Liver (tissue), 9 donors: ENCODE results near the gene ATRX. TPM values are rescaled to one million over a fixed set of nuclear protein-coding genes. Genes with fewer than 3 reads are reported as not detected.
A peak's percentile ranks its signal among the peaks of the same experiment; 100 is the strongest.

Experiments used
- DNase-seq: peaks from one replicate; pipeline ENCODE4 v3.0.0-alpha.2; 2017; ENCODE audit warnings: low spot score
- H3K27ac ChIP-seq, 2 donors: one replicate each; pipeline ENCODE4 v1.7.0; 2013; ENCODE audit warnings: inconsistent platforms in 2 of 2, low read length in 2 of 2, control low read depth in 1 of 2, low read depth in 1 of 2, mild to moderate bottlenecking in 1 of 2
- H3K27me3 ChIP-seq, 4 donors: one replicate each; pipeline versions ENCODE4 v1.6.1 to v1.7.0; 2013; ENCODE audit warnings: low read length in 3 of 4, inconsistent platforms in 1 of 4, mild to moderate bottlenecking in 1 of 4, moderate library complexity in 1 of 4; ENCODE audit not compliant: control insufficient read depth in 4 of 4, insufficient read depth in 4 of 4
- H3K36me3 ChIP-seq, 4 donors: one replicate each; pipeline versions ENCODE4 v1.6.1 to v1.7.0; 2013; ENCODE audit warnings: low read length in 3 of 4, mild to moderate bottlenecking in 3 of 4, low read depth in 1 of 4, moderate library complexity in 1 of 4; ENCODE audit not compliant: control insufficient read depth in 4 of 4, insufficient read depth in 3 of 4
- H3K4me1 ChIP-seq, 4 donors: one replicate each; pipeline versions ENCODE4 v1.6.1 to v1.7.0; 2013; ENCODE audit warnings: low read length in 3 of 4, mild to moderate bottlenecking in 3 of 4, moderate library complexity in 1 of 4; ENCODE audit not compliant: control insufficient read depth in 4 of 4, insufficient read depth in 4 of 4
- H3K4me3 ChIP-seq, 3 donors: one replicate each; pipeline versions ENCODE4 v1.6.1 to v1.7.0; 2013; ENCODE audit warnings: low read length in 3 of 3, control low read depth in 1 of 3, low read depth in 1 of 3, mild to moderate bottlenecking in 1 of 3
- H3K9ac ChIP-seq, 2 donors: one replicate each; pipeline ENCODE4 v1.7.0; 2013; ENCODE audit warnings: low read length in 2 of 2, mild to moderate bottlenecking in 2 of 2, moderate library complexity in 2 of 2, control low read depth in 1 of 2, low read depth in 1 of 2
- H3K9me3 ChIP-seq, 4 donors: one replicate each; pipeline versions ENCODE4 v1.6.1 to v1.7.0; 2013; ENCODE audit warnings: low read length in 3 of 4; ENCODE audit not compliant: control insufficient read depth in 4 of 4
- CTCF ChIP-seq: fragments of 150-350 bp; IDR thresholded peaks from 2 replicates; pipeline ENCODE4 v1.5.1; 2017; ENCODE audit warnings: improper control_type of control experiment, low read depth, low read length; ENCODE audit not compliant: missing input control
- FOXA1 ChIP-seq: IDR thresholded peaks from 2 replicates; pipeline ENCODE4 v1.6.1; 2016; ENCODE audit warnings: antibody characterized with exemption
- FOXA2 ChIP-seq: IDR thresholded peaks from 2 replicates; pipeline ENCODE4 v1.6.1; 2016; ENCODE audit warnings: antibody characterized with exemption
- GABPA ChIP-seq, 2 donors: IDR thresholded peaks in 1 of 2; conservative IDR thresholded peaks in 1 of 2; 2 replicates each; pipeline ENCODE4 v1.6.1; 2016; ENCODE audit warnings: antibody characterized with exemption in 2 of 2, mild to moderate bottlenecking in 1 of 2, moderate library complexity in 1 of 2
- HNF4A ChIP-seq, 2 donors: conservative IDR thresholded peaks; 2 replicates each; pipeline ENCODE4 v1.6.1; 2016; ENCODE audit warnings: antibody characterized with exemption in 2 of 2, mild to moderate bottlenecking in 2 of 2
- HNF4G ChIP-seq: IDR thresholded peaks from 2 replicates; pipeline ENCODE4 v1.6.1; 2016; ENCODE audit warnings: antibody characterized with exemption
- JUND ChIP-seq, 2 donors: IDR thresholded peaks; 2 replicates each; pipeline ENCODE4 v1.6.1; 2016; ENCODE audit warnings: antibody characterized with exemption in 2 of 2
- MAX ChIP-seq: IDR thresholded peaks from 2 replicates; pipeline ENCODE4 v1.6.1; 2016; ENCODE audit warnings: antibody characterized with exemption
- NR2F2 ChIP-seq: IDR thresholded peaks from 2 replicates; pipeline ENCODE4 v1.6.1; 2016; ENCODE audit warnings: antibody characterized with exemption
- REST ChIP-seq: IDR thresholded peaks from 2 replicates; pipeline ENCODE4 v1.6.1; 2016; ENCODE audit warnings: antibody characterized with exemption, mild to moderate bottlenecking
- TAF1 ChIP-seq: conservative IDR thresholded peaks from 2 replicates; pipeline ENCODE4 v1.6.1; 2016; ENCODE audit warnings: antibody characterized with exemption, mild to moderate bottlenecking
- YY1 ChIP-seq: IDR thresholded peaks from 2 replicates; pipeline ENCODE4 v1.6.1; 2016; ENCODE audit warnings: antibody characterized with exemption, mild to moderate bottlenecking
- ZBTB33 ChIP-seq: IDR thresholded peaks from 2 replicates; pipeline ENCODE4 v1.6.1; 2016; ENCODE audit warnings: antibody characterized with exemption
- WGBS: extraction: QIAGEN DNeasy Blood & Tissue Kit; methylation state at CpG from one replicate; pipeline ENCODE4 v1.1.7; 2013; 5-methylcytosine and 5-hydroxymethylcytosine counted together
- polyA plus RNA-seq, 2 donors: library from polyadenylated mRNA; stranded (reverse) in 1 of 2; unstranded in 1 of 2; fragments of 200-250 nt in 1 of 2; fragments of >200 nt in 1 of 2; fragmentation: Nextera tagmentation in 1 of 2; extraction: Ambion mirVana in 1 of 2; gene quantifications; one replicate each; pipeline versions ENCODE4 v1.2.1 to v1.2.3, GENCODE V29; 2013 to 2015
- total RNA-seq, 2 donors: library from RNA; depleted of rRNA; stranded (reverse); fragments of >200 nt; gene quantifications; one replicate each; pipeline ENCODE4 v1.2.3, GENCODE V29; 2014
- donor health status: healthy.
- donor health status: healthy.
- donor health status: healthy.
- donor health status: healthy.
- donor health status: healthy.

The ATRX gene
- total and polyA plus RNA-seq, 4 donors: 4.6 to 38.5 (median 32.0) TPM

GRCh38 chrX:77788050-77788449 lies 2.0 kb upstream of the ATRX start (continued):
- TF ChIP-seq REST (no peak), JUND (IDR thresholded peaks at IDR 0.05) (no peak), HNF4G (no peak)

- DNase-seq: no peak
- TF ChIP-seq NR2F2: peak; percentile 22
- TF ChIP-seq CTCF: no peak
- Histone ChIP-seq H3K27me3 (no peaks in the 10 kb centered on the region), H3K4me1 (peaks cover 0 to 16% (median 3%) of the 10 kb centered on the region in 4 donors), H3K9ac (peak overlapping the region in 1 of 2 donors; percentile 3), H3K27ac (peak overlapping the region; percentile 84 to 93), H3K36me3 (no peaks in the 10 kb centered on the region), H3K9me3 (no peaks in the 10 kb centered on the region), H3K4me3 (peak overlapping the region; percentile 53 to 84 (median 76))
- 33% methylated on average over 5 of the region's 5 CpGs for WGBS
These were observed 307 bp upstream of the ATRX start for GRCh38 chrX:77786365-77786680.

GRCh38 chrX:77779695-77780094 lies 6.3 kb downstream of the ATRX start:
- H3K9me3 ChIP-seq: no peaks in the 10 kb centered on the region
- peaks cover 0 to 4% (median 2%) of the 10 kb centered on the region in 4 donors for H3K4me1 ChIP-seq
- 64% methylated on average over 3 of the region's 3 CpGs for WGBS
- no peak overlapping the region for H3K4me3 ChIP-seq
- TF ChIP-seq YY1 (no peak), FOXA1 (no peak), ZBTB33 (no peak)
- H3K9ac ChIP-seq: no peak overlapping the region
- no peak for DNase-seq
- H3K36me3 ChIP-seq: no peaks in the 10 kb centered on the region
- H3K27ac ChIP-seq: no peak overlapping the region
- H3K27me3 ChIP-seq: no peaks in the 10 kb centered on the region

GRCh38 chrX:77776659-77777058 lies 9.4 kb downstream of the ATRX start:
- TF ChIP-seq REST: no peak
- TF ChIP-seq HNF4G: no peak
- TF ChIP-seq FOXA2: no peak
- no peak for TF ChIP-seq HNF4A (conservative IDR thresholded peaks at IDR 0.05)
- TF ChIP-seq FOXA1: no peak
- no peak for TF ChIP-seq TAF1
- TF ChIP-seq NR2F2: no peak
- TF ChIP-seq GABPA (IDR thresholded peaks at IDR 0.05 in 1 of 2, conservative IDR thresholded peaks at IDR 0.05 in 1 of 2): no peak
- no peak for TF ChIP-seq MAX
- no peak for DNase-seq
- WGBS: 72% methylated on average over 2 of the region's 2 CpGs
- Histone ChIP-seq H3K9me3 (no peaks in the 10 kb centered on the region), H3K9ac (no peak overlapping the region), H3K27me3 (no peaks in the 10 kb centered on the region), H3K36me3 (no peaks in the 10 kb centered on the region), H3K27ac (no peak overlapping the region), H3K4me1 (no peaks in the 10 kb centered on the region), H3K4me3 (no peak overlapping the region)
